Eye (tissue), 1 donor: ENCODE measurements around the gene SHMT2.
A peak's percentile ranks its signal among the peaks of the same experiment; 100 is the strongest.
"Not testable (repeated sequence)": the region's sequence is repeated elsewhere in the genome, so short reads cannot be mapped to it uniquely, and the experiment has no call there.

ENCODE experiments used
- DNase-seq: peaks from one replicate; pipeline ENCODE4 v3.0.0-alpha.2; 2015

Gene SHMT2

DNA sequence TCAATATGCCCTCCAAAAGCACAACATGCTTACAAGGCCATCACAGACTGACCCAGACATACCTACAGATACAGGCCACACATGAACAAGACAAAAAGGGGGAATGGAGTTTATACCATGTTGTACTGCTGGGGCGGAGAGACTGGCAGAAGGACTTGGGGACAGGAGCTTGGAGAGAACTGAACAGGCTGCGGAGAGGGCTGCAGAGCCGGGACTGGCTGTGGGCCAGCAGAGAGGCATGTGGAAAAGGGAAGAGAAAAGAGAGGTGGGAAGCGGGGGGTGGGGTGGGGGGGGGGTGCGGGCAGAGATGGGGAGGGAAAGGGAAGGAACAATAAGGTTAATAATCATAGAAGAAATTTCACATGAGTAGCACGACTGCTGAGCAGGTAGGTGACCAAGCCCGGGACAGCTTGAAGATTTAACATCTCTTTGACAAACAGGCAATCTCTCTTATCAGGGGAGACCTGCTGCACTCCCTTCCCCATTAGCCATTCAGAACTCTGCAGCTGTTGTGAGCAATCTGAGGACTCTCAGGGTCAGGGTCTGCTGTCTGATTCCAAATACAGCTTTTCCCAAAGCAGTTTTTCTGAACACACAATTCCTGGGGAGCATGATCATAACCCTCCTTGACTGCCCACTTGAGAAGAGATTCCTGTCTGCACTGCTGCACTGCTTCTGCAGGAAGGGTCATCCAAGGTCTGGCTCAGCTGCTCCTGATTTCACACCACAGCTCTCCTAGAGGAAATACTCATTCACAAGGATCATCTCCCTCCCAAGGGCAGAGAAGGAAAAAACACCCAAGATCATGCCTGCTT, 43.0 kb downstream of the SHMT2 start:
- no peak for DNase-seq

GRCh38 chr12:57273516-57273915, 44.0 kb downstream of the SHMT2 start:
- DNase-seq: no peak

DNA sequence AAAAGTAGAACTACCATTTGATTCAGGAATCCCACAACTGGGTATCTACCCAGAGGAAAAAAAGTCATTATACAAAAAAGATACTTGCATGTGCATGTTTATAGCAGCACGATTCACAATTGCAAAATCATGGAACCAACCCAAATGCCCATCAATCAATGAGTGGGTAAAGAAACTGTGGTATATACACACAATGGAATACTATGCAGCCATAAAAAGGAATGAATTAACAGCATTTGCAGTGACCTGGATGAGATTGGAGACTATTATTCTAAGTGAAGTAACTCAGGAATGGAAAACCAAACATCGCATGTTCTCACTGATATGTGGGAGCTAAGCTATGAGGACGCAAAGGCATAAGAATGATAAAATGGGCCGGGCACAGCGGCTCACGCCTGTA, 46.7 kb downstream of the SHMT2 start:
- not testable (repeated sequence) for DNase-seq

DNA sequence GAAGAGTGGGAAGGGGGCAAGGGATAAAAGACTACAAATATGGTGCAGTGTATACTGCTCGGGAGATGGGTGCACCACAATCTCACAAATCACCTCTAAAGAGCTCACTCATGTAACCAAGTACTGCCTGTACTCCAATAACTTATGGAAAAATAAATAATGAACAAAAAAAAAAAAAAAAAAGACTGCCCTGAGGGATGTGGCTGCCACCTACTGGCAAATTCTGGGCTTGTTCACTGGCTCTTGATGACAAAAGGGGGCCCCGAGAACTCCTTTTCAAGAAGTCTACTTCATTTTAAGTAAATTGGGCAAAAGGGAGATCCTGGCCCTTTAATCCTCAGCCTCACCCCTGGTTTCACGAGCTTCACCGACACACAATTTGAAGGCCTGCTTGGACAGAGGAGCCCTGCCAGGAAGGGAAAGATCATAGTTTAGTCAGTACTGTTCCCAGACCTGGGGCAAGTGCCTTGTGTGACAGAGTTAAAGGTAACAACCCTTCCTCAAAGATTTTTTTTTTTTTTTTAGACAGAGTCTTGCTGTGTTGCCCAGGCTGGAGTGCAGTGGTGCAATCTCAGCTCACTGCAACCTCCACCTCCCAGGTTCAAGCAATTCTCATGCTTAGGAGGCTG, 47.5 kb downstream of the SHMT2 start:
- DNase-seq: no peak

DNA sequence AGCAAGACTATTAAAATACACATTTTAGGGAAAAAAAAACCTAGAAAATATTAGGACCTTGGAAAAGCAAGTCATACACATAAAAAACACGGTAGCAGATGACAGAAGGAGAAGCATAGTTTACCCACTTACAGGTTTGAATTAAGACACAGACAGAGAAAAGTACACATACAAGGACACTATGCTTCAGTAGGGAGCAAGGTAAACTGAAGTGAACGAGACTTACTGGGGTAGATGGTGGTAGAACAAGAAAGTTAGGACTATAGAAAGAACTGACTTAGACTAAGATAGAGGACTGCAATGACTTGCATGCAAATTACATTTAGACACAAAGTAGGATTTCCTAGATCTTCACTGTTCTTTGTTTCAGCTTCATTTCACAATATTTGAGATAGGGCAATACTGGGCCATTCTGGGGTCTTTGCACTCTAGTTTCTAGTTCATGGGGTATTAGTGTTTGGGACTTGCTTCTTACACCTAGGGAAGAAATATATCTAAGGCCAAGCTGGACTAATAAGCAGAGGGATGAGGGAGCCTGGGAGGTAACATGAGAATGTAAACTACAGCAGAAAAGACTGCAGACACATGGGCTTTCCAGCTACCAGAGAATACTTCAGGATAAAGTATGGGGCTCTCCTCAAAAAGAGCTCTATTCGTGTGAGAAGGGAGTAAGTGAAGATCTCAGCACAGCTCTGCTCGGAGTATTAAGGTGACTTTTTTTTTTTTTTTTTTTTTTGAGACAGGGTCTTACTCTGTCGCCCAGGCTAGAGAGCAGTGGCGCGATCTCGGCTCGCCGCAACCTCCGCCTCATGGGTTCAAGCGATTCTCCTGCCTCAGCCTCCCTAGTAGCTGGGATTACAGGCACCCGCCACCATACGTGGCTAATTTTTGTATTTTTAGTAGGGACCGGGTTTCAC, 49.2 kb downstream of the SHMT2 start:
- DNase-seq: no peak

DNA sequence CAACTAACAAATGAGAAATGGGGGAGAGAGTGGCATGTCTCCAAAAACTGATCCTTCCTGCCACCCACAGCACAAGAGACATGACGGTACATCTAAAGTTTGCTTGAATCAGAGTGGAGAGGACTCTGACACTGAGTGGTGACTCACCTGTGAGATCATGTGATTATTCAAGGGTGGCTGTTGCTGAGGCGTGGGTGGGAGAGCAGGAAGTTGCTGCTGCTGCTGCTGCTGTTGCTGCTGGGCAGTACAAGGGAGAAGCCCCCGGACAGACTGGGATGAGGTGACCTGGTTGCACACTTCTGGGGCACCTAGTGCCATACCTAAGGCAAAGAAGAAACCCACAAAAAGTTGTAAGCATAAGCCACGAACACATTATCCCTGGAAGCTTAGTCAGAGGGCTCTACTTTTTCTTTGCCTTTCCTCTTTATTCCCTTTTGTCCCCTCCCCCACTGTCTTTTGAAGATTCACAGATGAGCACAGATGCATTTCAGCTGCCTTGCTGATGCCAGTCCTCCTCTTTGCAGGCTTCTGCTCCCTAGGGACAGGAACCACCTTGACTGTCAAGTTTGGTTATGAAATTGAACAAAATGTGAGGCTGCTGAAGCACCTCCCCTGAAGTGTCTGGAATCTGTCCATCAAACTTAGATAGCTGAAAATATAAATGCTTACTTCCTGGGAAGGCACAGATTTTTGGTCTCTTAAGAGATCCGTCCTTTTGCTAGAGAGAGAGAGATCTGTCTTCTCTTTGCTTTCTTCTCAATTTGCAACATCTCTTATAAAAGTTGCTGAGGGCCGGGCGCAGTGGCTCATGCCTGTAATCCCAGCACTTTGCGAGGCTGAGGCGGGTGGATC, 50.9 kb downstream of the SHMT2 start:
- DNase-seq: peak; percentile 24

DNA sequence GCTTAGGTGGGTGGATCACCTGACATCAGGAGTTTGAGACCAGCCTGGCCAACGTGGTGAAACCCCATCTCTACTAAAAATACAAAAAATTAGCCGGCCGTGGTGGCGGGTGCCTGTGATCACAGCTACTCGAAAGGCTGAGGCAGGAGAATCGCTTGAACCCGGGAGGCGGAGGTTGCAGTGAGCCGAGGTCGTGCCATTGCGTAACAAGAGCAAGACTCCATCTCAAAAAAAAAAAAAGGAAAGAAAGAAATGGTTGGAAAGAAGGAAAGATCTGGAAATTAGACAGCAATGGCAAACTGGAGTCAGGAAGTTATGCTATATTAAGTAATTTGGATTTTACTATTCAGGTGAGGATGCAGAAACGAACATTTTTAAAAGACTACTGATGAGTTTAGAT, 52.6 kb downstream of the SHMT2 start:
- not testable (repeated sequence) for DNase-seq
